Vagina (tissue), 2 donors: ENCODE measurements around the gene TMEM176B.

Experiments used
- CTCF ChIP-seq, 3 experiments: fragments of 450-650 bp in 2 of 3; fragments of 200-600 bp in 1 of 3; sonication (generic) in 1 of 3; IDR thresholded peaks; one replicate each; pipeline ENCODE4 v1.5.1; 2017 to 2019; ENCODE audit warnings: antibody characterized with exemption in 3 of 3, mild to moderate bottlenecking in 2 of 3, moderate library complexity in 2 of 3
- POLR2A ChIP-seq, 2 donors: fragments of 450-650 bp; IDR thresholded peaks; one replicate each; pipeline ENCODE4 v1.6.1; 2017; ENCODE audit warnings: antibody characterized with exemption in 2 of 2, mild to moderate bottlenecking in 2 of 2, moderate library complexity in 2 of 2
- POLR2AphosphoS5 ChIP-seq, 2 donors: sonication (generic); formaldehyde crosslinking; IDR thresholded peaks; one replicate each; pipeline ENCODE4 v1.9.0; 2017; ENCODE audit warnings: antibody characterized with exemption in 2 of 2, mild to moderate bottlenecking in 2 of 2, low read depth in 1 of 2; ENCODE audit not compliant: insufficient read depth in 1 of 2

- TF ChIP-seq CTCF (IDR thresholded peaks at IDR 0.05) (no peak), POLR2AphosphoS5 (IDR thresholded peaks at IDR 0.05; ENCODE audit: insufficient read depth in 1 of 2, low read depth in 1 of 2) (no peak), POLR2A (IDR thresholded peaks at IDR 0.05) (no peak)
Observed at GRCh38 chr7:150788474-150789269, 11.5 kb downstream of the TMEM176B start.
